Right cardiac atrium (tissue), 5 donors: ENCODE measurements around the gene XRCC1. TPM values are rescaled to one million over a fixed set of nuclear protein-coding genes. Genes with fewer than 3 reads are reported as not detected.
"Not testable (repeated sequence)": the region's sequence is repeated elsewhere in the genome, so short reads cannot be mapped to it uniquely, and the experiment has no call there.

Experiments used
- ATAC-seq, 2 donors: fragments of 200-7000 bp; cut with Tn5 transposase; one replicate each; pipeline versions ENCODE4 v1.8.0 to v1.9.1; 2020; ENCODE audit warnings: moderate library complexity in 2 of 2, mild to moderate bottlenecking in 1 of 2
- DNase-seq, 3 donors: peaks; one replicate each; pipeline ENCODE4 v3.0.0-alpha.2; 2020
- H3K27ac ChIP-seq: one replicate; pipeline ENCODE4 v1.5.1; 2013; ENCODE audit warnings: mild to moderate bottlenecking, low read length, control low read depth, moderate library complexity
- H3K27me3 ChIP-seq: one replicate; pipeline ENCODE4 v1.6.1; 2013; ENCODE audit not compliant: control insufficient read depth, insufficient read depth
- H3K4me1 ChIP-seq: one replicate; pipeline ENCODE4 v1.6.1; 2013; ENCODE audit warnings: low read length; ENCODE audit not compliant: control insufficient read depth, insufficient read depth
- H3K4me3 ChIP-seq: one replicate; pipeline ENCODE4 v1.5.1; 2013; ENCODE audit warnings: low read length, control low read depth
- H3K9me3 ChIP-seq: one replicate; pipeline ENCODE4 v1.6.1; 2013; ENCODE audit warnings: low read length; ENCODE audit not compliant: control insufficient read depth
- WGBS: extraction: QIAGEN DNeasy Blood & Tissue Kit; methylation state at CpG from one replicate; pipeline ENCODE4 v1.1.7; 2013; 5-methylcytosine and 5-hydroxymethylcytosine counted together
- intact Hi-C, 4 donors: fragments of 100-400 bp; cut with DNase I; formaldehyde crosslinking; loops; one replicate each; pipeline versions ENCODE4 v1.11.0 to v1.14.0; 2022 to 2023
- polyA plus RNA-seq: library from polyadenylated mRNA; stranded (reverse); fragments of 200-250 nt; gene quantifications from one replicate; pipeline ENCODE4 v1.2.3, GENCODE V29; 2013
- total RNA-seq, 4 donors: library from RNA; stranded (reverse); fragmentation: NEBNext Ultra II Directional; extraction: Animal tissue kit (Norgen Biotek cat#: 25700); gene quantifications; one replicate each; pipeline ENCODE4 v1.2.1, GENCODE V29; 2021
- donor health status: healthy with polysubstance abuse.
- donor health status: DM: no; HTN: yes; CAD: no.
- donor health status: DM: no; HTN: no; CAD: no.
- donor health status: DM: no; HTN: yes; CAD: no; lungs with severe emphysema.
- donor health status: DM: yes; HTN: yes; CAD: no.

Gene XRCC1
- total and polyA plus RNA-seq, 5 donors, result 11.2 to 17.1 (median 14.7) TPM

DNA sequence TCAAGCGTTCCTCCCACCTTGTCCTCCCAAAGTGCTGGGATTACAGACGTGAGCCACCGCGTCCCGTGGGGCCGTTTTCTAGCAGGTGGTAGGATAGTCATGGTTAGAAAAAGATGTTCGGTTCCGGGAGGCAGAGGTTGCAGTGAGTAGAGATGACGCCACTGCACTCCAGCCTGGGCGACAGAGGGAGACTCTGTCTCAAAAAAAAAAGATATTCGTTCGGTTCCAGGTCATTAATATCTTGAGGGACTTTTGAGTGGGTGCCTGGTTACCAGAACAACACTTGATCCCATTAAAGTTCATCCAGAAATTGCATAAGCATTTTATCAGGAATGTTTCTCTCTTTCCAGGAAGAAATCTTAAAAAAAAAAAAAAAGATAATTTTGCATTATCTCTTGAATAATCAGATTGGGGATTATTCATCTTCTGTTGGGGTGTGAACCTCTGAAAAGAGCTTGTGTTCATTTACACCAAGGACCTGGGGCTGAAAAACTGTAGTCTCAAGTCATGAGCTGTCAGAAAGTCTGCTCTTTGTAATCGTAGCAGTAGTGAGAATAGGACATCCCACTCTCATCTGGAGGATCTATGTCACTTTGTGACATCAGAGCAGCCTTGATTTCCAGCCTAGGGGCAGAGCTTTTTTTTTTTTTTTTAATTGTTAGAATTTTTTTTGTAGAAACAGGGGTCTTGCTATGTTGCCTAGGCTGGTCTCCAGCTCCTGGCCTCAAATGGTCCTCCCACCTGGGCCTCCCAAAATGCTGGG, 47.3 kb downstream of the XRCC1 start:
- H3K27me3 ChIP-seq, result no peaks in the 10 kb centered on the region
- ATAC-seq, result no peak
- no peaks in the 10 kb centered on the region for H3K4me1 ChIP-seq
- H3K27ac ChIP-seq, result peak overlapping the region; percentile 48
- DNase-seq, result peak; percentile 40 to 69 (median 59)
- peak overlapping the region; percentile 99 for H3K4me3 ChIP-seq
- 24% methylated on average over 13 of the region's 13 CpGs for WGBS
- no peaks in the 10 kb centered on the region for H3K9me3 ChIP-seq
- intact Hi-C loops, result no loop called here

DNA sequence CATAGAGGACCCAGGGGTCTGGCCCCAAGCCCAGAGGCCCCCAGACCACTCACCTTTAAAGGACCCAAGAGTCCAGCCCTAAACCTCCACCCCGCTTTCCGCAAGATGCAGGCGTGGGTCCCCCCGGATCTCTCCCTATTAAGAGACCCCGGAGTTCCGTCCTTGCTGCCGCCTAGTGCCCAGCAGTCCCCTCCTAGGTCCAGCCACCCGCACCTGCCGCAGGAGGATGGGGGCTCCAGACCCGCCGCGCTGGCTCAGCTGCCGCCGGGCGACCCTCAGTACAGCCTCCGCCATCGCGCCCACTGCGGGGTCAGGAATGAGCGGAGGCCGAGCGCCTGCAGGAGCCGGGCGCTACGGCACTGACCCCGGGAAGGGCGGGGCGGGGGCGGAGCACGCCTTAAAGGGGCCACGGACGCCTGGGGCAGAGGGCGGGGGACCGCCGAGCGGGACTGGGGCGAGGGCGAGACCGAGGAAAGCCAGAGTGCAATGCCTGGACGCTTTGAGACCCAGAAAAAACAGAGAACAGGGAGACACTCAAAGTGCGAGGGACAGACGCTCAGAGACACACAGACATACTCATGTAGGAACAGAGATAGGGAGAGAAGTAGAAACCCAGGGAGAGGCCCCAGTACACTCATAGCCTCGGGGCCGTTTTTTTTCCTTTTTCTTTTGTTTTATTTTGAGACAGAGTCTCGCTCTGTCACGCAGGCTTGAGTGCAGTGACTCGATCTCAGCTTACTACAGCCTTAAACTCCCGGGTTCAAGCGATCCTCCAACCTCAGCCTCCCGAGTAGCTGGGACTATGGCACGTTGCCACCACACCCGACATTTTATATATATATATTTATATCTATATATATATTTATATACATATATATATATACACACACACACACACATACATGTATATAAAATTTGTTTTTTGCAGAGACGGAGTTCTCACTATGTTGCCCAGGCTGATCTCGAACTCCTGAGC, 48.2 kb downstream of the XRCC1 start, which contains the start of gene ETHE1:
ETHE1 (minus strand) TSS at position 318 of the 976 bp plus-strand sequence; CDS start at position 294, 24 bp downstream.
- peak within 1 kb of the TSS; percentile 99 for H3K4me3 ChIP-seq
- peak within 1 kb of the TSS; percentile 91 for H3K27ac ChIP-seq
- WGBS, result 4% methylated on average over 54 of the region's 54 CpGs
- intact Hi-C loops, result no loop called here
- H3K9me3 ChIP-seq, result no peaks in the 10 kb centered on the region
- H3K27me3 ChIP-seq, result no peaks in the 10 kb centered on the region
- H3K4me1 ChIP-seq, result no peaks in the 10 kb centered on the region
- ATAC-seq (peak; percentile 95 to 96), DNase-seq (peak; percentile 83 to 95 (median 95))

- WGBS, result 4% methylated on average over 26 of the region's 26 CpGs
- H3K4me1 ChIP-seq, result no peaks in the 10 kb centered on the region
Measured at GRCh38 chr19:43525836-43526771, 49.2 kb downstream of the XRCC1 start.

GRCh38 chr19:43524922-43525835, 50.1 kb downstream of the XRCC1 start:
- Histone ChIP-seq H3K4me1 (no peaks in the 10 kb centered on the region), H3K27ac (peak overlapping the region; percentile 48), H3K27me3 (no peaks in the 10 kb centered on the region), H3K4me3 (peak overlapping the region; percentile 99), H3K9me3 (no peaks in the 10 kb centered on the region)
- 23% methylated on average over 12 of the region's 12 CpGs for WGBS
- intact Hi-C loops, result no loop called here
- ATAC-seq (peak; percentile 60 to 69), DNase-seq (peak; percentile 42 to 81 (median 58))

More at GRCh38 chr19:43525836-43526771, 49.2 kb downstream of the XRCC1 start:
- H3K27ac ChIP-seq, result peak overlapping the region; percentile 43
- peak overlapping the region; percentile 99 for H3K4me3 ChIP-seq
- ATAC-seq (peak; percentile 34 to 42), DNase-seq (peak; percentile 28 to 69 (median 66))
- intact Hi-C loops, result no loop called here
- H3K9me3 ChIP-seq, result no peaks in the 10 kb centered on the region
- H3K27me3 ChIP-seq, result no peaks in the 10 kb centered on the region

DNA sequence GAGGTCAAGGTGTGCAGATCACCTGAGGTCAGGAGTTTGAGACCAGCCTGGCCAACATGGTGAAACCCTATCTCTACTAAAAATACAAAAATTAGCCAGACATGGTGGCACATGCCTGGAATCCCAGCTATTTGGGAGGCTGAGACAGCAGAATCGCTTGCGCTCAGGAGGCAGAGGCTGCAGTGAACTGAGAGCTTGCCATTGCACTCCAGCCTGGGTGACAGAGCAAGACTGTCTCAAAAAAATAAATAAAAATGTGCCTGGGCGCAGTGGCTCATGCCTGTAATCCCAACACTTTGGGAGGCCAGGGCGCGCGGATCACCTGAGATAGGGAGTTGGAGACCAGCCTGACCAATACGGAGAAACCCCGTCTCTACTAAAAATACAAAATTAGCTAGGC, 51.6 kb downstream of the XRCC1 start:
- H3K9me3 ChIP-seq, DNase-seq, ATAC-seq, H3K27ac ChIP-seq, H3K27me3 ChIP-seq, intact Hi-C loops, H3K4me3 ChIP-seq, H3K4me1 ChIP-seq: not testable (repeated sequence)
- WGBS, result 97% methylated on average over 8 of the region's 8 CpGs

DNA sequence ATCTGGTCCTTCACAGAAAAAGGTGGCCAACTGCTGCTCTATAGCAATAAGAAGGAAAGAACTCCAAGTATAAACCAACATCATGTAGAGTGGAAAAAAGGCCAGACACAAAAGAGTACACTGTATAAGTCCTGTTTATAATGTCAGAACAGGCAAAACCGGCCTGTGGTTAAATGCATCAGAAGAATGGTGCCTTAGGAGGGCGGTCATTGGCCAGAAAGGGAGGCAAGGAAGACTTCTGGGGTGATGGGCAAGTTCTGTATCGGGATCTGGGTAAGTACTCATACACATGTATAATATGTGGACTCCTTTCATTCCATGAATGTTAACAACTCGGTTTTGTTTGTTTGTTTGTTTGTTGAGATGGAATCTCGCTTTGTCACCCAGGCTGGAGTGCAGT, 52.4 kb downstream of the XRCC1 start:
- H3K4me3 ChIP-seq, result no peak overlapping the region
- H3K9me3 ChIP-seq, result no peaks in the 10 kb centered on the region
- H3K4me1 ChIP-seq, result no peaks in the 10 kb centered on the region
- WGBS, result 83% methylated on average over 5 of the region's 5 CpGs
- no peak for ATAC-seq
- no peaks in the 10 kb centered on the region for H3K27me3 ChIP-seq
- no peak overlapping the region for H3K27ac ChIP-seq
- intact Hi-C loops, result no loop called here
- no peak for DNase-seq

GRCh38 chr19:43519436-43520088, 55.8 kb downstream of the XRCC1 start:
- Histone ChIP-seq H3K4me1 (no peaks in the 10 kb centered on the region), H3K9me3 (no peaks in the 10 kb centered on the region), H3K4me3 (no peak overlapping the region), H3K27me3 (no peaks in the 10 kb centered on the region), H3K27ac (no peak overlapping the region)
- DNase-seq (peak; percentile 72 to 87 (median 87)), ATAC-seq (peak; percentile 59 to 65)
- intact Hi-C loops, result loop anchor here (1.0 to 5.0 kb wide), 3 partner anchors 72 to 73 kb away; no protein-coding TSS in a partner anchor
- WGBS, result 50% methylated on average over 10 of the region's 10 CpGs

DNA sequence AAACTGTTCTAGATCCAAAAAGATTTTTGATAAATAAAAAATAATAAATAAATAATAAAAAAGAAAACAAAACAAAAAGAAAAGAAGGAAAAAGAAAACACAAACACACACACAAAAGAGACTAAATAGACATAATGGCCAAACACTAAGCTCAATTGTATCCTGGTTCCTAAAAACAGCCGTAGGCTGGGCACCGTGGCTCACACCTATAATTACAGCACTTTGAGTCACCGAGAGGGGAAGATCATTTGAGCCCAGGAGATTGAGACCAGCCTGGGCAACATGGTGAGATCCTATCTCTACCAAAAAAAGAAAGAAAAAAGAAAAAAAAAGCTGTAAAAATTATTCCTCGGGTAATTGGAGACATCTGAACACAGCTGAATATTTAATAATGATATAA, 57.3 kb downstream of the XRCC1 start:
- intact Hi-C loops, result loop anchor here in 2 of 4 donors (2.0 to 5.0 kb wide), 2 partner anchors 71 kb away; no protein-coding TSS in a partner anchor
- Histone ChIP-seq H3K27ac (no peak overlapping the region), H3K27me3 (no peaks in the 10 kb centered on the region), H3K4me1 (no peaks in the 10 kb centered on the region), H3K4me3 (no peak overlapping the region), H3K9me3 (no peaks in the 10 kb centered on the region)
- DNase-seq (no peak), ATAC-seq (no peak)
- 83% methylated on average over 4 of the region's 4 CpGs for WGBS

- ATAC-seq, H3K27ac ChIP-seq, H3K9me3 ChIP-seq, H3K27me3 ChIP-seq, H3K4me1 ChIP-seq, H3K4me3 ChIP-seq, intact Hi-C loops, DNase-seq: not testable (repeated sequence)
Measured at GRCh38 chr19:43512399-43512798, 62.9 kb downstream of the XRCC1 start.
